COLO668 (cell line): ENCODE measurements around the gene HEG1.
"Not testable (repeated sequence)": the region's sequence is repeated elsewhere in the genome, so short reads cannot be mapped to it uniquely, and the experiment has no call there.

Experiments
- DNase-seq: peaks from one replicate; lab custom pipeline; 2025; ENCODE audit not compliant: unreplicated experiment; lab: John Stamatoyannopoulos, UW

HEG1 gene, protein sequence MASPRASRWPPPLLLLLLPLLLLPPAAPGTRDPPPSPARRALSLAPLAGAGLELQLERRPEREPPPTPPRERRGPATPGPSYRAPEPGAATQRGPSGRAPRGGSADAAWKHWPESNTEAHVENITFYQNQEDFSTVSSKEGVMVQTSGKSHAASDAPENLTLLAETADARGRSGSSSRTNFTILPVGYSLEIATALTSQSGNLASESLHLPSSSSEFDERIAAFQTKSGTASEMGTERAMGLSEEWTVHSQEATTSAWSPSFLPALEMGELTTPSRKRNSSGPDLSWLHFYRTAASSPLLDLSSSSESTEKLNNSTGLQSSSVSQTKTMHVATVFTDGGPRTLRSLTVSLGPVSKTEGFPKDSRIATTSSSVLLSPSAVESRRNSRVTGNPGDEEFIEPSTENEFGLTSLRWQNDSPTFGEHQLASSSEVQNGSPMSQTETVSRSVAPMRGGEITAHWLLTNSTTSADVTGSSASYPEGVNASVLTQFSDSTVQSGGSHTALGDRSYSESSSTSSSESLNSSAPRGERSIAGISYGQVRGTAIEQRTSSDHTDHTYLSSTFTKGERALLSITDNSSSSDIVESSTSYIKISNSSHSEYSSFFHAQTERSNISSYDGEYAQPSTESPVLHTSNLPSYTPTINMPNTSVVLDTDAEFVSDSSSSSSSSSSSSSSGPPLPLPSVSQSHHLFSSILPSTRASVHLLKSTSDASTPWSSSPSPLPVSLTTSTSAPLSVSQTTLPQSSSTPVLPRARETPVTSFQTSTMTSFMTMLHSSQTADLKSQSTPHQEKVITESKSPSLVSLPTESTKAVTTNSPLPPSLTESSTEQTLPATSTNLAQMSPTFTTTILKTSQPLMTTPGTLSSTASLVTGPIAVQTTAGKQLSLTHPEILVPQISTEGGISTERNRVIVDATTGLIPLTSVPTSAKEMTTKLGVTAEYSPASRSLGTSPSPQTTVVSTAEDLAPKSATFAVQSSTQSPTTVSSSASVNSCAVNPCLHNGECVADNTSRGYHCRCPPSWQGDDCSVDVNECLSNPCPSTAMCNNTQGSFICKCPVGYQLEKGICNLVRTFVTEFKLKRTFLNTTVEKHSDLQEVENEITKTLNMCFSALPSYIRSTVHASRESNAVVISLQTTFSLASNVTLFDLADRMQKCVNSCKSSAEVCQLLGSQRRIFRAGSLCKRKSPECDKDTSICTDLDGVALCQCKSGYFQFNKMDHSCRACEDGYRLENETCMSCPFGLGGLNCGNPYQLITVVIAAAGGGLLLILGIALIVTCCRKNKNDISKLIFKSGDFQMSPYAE (N-terminal part only)

GRCh38 chr3:125055913-125056745, at the start of gene HEG1:
Gene HEG1 (minus strand): TSS chr3:125055997. CDS start chr3:125055890, 107 bp downstream.
- DNase-seq = peak; percentile 67

DNA sequence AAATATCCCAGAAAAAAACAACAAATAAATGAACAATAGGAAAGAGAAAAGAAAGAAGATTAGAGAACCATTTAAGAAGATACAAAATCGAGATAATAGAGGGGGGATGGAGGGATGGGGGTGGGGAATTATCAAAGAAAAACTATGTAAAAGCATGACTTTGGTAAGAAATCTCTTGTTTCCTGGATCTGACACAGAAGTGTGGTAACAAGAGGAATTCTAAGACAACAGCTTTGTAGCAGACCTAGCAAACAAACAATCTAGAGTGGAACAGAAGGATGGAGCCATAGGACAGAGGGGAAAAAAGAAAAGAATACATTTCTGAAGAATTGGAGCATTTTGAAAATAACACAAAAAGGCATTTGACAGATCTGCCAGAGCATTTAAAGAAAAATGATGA, 49.3 kb upstream of the HEG1 start:
- no peak for DNase-seq

DNA sequence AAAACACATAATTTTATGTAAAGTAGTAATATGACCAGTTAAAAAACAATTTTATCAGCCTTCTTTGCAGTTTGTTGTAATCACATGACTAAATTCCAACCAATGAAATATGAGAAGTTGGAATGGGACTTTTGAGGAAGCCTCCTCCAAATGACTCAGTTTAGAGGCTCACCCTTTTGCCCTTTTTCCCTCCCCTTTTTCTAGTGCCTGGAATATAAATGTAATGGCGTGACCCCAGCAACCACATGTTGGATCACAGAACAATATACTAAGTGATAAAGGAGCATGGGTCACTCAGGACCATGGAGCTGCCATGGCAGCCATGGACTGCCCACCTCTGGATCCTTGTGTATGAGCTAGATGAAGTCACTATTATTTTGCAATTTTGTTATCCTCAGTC, 48.8 kb upstream of the HEG1 start:
- DNase-seq = no peak

- no peak for DNase-seq
Measured at GRCh38 chr3:125103406-125103805, 47.6 kb upstream of the HEG1 start.

- DNase-seq = no peak
Measured at GRCh38 chr3:125102470-125102869, 46.7 kb upstream of the HEG1 start.

DNA sequence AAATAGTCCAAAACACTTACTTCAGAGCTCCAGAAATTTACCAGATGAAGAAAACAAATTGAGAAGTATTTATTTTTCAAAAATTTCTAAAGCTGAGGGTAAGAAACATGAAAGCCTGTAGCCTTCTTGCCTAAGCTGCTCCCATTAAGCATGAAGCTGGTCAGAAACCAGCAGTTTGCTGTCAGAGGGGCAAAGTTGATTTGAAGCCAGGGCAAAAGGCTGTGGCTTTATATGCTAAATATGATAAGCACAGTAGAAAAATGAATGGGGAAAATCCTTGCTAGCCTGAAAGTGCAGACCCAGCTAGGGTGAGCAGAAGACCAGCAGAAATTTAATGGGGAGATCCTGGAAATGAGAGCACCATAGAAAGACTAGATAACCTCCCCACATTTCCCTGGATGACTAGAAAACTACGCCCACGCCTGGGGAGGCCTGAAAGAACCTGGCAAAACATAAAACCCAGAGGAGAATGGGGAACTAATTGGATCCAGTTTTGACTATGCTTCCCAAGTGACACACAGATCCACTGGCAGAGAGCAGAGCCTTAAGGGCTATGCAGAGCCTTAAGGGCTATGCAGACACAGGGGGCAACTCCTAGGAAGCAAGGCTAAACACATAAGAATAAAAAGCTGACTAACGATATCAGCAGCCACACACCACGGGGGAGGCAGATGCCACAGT, 43.0 kb upstream of the HEG1 start:
- no peak for DNase-seq

DNA sequence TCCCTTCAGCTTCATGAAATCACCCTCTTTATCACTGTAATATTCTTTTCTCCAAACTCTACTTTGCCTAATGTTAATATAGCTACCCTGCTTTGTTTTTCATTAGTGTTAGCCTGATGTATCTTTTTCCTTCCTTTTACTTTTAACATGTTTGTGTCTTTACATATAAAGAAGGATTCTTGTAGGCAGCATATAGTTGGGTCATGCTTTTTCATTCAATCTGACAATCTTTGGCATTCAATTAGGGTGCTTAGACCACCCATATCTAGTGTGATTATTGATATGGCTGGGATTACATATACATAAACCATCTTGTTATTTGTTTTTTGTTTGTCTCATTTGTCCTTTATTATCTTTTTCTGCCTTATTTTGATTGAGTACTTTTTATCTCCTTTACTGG, 34.9 kb upstream of the HEG1 start:
- no peak for DNase-seq

DNA sequence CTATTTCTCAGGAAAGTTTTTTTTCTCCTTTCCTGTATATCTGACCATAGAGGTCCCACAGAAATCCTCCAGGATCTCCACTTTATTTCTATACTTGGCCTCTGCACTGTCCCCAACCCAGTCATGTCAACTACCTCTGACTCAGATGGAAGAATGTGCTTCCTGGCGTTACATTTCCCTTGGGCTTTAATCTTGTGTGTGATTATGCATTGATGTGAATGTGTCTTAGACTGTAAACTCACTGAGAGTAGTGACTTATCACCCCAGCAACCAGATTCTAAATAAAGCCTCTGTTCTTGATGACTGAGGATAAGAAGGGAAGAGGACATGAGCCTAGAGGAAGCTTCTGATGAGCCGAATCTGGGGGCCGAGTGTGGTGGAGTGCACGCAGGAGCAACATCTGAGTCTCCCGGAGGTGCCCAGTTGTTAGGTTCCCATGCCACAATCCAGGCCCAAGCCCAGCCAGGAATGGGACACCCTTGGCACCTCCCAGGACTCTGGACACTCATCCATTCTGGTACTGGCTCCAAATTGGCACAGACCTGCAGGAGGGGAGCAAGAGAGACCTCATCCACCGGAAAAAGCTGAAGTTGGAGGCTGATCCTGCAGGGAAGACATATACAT, 32.1 kb upstream of the HEG1 start:
- no peak for DNase-seq

DNA sequence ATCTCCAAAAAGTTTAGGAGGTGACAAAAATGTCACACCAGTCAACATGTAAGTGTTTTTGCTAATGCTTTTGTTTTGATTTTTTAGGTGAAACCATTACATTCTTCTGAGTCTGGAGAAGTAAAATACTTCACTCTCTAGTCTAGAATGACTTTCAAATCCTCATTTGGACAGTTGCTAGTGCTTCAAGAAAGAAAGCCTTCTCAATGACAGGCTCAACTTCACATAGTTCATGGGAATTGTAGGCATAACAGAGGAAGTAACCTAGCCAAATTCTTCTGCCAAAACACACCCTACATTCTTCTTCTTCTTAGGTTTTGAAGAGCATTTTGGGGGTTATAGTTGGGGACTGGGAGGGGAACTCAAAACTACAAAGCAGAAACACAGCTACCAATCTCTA, 29.4 kb upstream of the HEG1 start:
- DNase-seq = no peak

- no peak for DNase-seq
Measured at GRCh38 chr3:125083776-125084175, 28.0 kb upstream of the HEG1 start.

- not testable (repeated sequence) for DNase-seq
Measured at GRCh38 chr3:125082339-125082738, 26.5 kb upstream of the HEG1 start.

DNA sequence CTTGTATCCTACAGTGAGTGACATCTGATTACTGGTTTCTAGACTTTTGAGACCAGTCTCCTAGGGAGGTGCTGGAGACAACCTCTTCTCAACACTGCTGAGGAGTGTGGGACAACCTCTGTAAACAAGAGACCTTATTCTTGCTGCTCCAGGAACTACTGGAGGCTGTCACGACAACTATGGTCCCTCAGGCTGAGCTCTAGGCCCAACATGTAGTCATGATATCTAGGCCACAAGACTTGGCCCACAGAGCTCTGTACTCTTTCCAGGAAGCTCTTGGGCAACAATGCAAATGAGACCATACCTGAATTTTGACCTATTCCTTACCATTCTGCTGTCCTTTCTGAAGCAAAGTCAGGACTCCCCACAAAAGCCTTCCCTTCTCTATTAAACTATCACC, 24.3 kb upstream of the HEG1 start:
- DNase-seq = no peak

GRCh38 chr3:125079675-125080045, 23.9 kb upstream of the HEG1 start:
- no peak for DNase-seq

DNA sequence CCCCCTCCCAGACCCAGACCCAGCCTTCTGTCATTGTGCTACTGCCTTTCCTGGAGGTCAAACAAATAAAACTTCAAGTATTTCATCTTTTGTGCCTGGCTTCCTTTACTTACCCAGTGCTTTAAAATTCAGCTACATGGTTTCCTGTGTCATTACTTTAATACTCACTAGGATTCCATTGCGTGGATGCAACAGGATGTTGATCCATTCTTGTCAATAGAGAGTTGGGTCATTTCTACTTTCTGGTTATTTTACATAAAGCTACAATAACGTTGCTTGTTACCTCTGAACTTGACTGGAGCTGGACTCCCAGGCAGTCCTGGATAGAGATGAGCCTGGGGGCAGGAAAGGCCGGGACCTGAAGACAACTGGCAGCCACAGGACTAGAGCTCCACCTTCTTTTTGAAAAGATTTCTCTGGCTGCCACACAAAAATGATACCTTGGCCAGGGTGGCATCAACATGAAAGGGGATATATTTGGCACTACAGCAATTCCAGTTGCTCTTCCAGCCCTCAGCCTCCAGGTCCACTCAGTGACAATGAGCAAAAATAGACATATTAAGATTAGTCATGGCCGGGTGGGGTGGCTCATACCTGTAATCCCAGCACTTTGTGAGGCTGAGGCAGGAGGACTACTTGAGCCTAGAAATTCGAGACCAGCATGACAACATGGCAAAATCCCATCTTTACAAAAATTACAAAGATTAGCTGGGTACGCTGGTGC, 23.3 kb upstream of the HEG1 start:
- no peak for DNase-seq

DNA sequence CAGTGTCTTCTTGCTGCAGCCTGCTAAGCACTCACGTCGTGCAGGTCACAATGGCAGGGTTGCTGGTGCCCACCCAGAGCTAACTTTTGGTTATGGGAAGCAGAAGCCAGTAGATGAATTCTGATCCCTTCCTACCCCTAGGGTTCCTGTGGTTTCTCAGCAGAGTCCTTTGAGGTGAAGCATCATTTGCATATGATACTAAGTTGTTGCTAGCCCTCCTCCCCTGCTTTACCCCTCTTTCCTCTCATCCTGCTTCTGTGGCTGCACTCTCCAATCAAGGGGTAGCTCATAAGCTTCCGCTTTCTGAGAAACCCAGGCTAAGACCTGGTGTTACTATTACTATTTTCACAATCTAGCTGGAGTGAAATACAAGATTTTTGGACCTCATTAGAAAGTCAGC, 22.1 kb upstream of the HEG1 start:
- no peak for DNase-seq

DNA sequence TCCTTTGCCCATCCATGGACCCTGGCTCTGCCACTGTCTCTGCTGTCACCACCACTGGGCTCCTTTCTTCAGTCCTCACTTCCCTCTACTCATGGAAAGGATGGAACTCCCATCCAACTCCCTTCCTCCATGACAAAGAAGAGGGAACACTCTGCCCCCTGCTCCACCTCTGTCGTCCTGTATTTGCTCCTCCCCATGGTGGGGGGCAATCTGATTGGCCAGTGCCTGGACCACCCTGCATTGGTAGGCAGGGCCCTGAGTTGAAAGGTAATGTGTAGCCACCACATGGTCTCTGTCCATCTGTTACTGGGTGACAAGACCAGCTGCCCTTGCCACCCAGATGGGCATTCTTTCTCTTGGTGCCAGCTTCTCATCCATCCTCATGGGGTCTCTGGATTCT, 20.7 kb upstream of the HEG1 start:
- no peak for DNase-seq

DNA sequence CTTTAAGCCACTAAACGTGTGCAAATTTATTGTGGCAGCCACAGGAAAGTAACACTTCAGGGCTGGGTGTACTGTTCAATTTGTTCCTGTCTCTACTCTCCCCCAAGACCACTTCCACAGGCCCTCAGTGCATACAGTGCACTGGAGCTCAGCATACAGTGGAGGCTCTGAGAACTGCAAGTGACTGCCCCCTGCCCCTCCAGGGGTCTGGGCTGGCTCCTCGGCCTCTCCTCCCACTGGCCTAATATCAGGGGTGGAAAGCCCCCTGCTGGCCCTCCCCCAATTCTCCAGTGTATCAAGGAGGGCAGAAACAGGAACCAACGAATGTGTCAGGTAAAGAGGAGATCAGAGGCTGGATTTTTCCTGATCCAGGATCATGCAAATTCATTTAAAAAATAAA, 19.9 kb upstream of the HEG1 start:
- DNase-seq = no peak

- DNase-seq = no peak
Measured at GRCh38 chr3:125073390-125073905, 17.7 kb upstream of the HEG1 start.
